Activated naive CD4-positive, alpha-beta T cell treated with anti-CD3 and anti-CD28 coated beads, Interleukin-2, amount 50 U/mL, for 72 hours (primary cell): Measurements from ENCODE around the gene WHAMM. TPM values are rescaled to one million over a fixed set of nuclear protein-coding genes. Genes with fewer than 3 reads are reported as not detected.
A peak's percentile ranks its signal among the peaks of the same experiment; 100 is the strongest.
"Not testable (repeated sequence)": the region's sequence is repeated elsewhere in the genome, so short reads cannot be mapped to it uniquely, and the experiment has no call there.

Source experiments
- ATAC-seq, 2 donors: fragments of 150-1000 bp; cut with Tn5 transposase; 2 replicates each; pipeline ENCODE4 v1.10.0; 2021; ENCODE audit warnings: mild to moderate bottlenecking in 2 of 2, moderate library complexity in 2 of 2
- DNase-seq, 2 donors: peaks; one replicate each; pipeline ENCODE4 v3.0.0; 2021 to 2022; ENCODE audit warnings: low spot score in 2 of 2
- H3K27ac Mint-ChIP-seq, 2 donors: one replicate each; pipeline ENCODE4 v1.8.0; 2022; ENCODE audit warnings: mild to moderate bottlenecking in 2 of 2, mixed read lengths in 2 of 2
- H3K36me3 Mint-ChIP-seq, 2 donors: one replicate each; pipeline ENCODE4 v1.8.0; 2022; ENCODE audit warnings: mixed read lengths in 2 of 2
- H3K9me3 Mint-ChIP-seq, 2 donors: one replicate each; pipeline ENCODE4 v1.8.0; 2022; ENCODE audit warnings: mixed read lengths in 2 of 2
- total RNA-seq, 2 donors: library from RNA; stranded (reverse); gene quantifications; one replicate each; pipeline ENCODE4 v1.2.3, GENCODE V29; 2022

WHAMM gene
- total RNA-seq, 2 donors from 2014 or later = 2.5 to 9.4 TPM

- H3K9me3 Mint-ChIP-seq = peaks cover 8 to 9% of the 10 kb centered on the region in 2 donors
- H3K27ac Mint-ChIP-seq = no peak overlapping the region
- peaks cover 8 to 9% of the 10 kb centered on the region in 2 donors for H3K36me3 Mint-ChIP-seq
- no peak for ATAC-seq
- DNase-seq = no peak
Observed at GRCh38 chr15:82798104-82798503, 11.3 kb upstream of the WHAMM start.

DNA sequence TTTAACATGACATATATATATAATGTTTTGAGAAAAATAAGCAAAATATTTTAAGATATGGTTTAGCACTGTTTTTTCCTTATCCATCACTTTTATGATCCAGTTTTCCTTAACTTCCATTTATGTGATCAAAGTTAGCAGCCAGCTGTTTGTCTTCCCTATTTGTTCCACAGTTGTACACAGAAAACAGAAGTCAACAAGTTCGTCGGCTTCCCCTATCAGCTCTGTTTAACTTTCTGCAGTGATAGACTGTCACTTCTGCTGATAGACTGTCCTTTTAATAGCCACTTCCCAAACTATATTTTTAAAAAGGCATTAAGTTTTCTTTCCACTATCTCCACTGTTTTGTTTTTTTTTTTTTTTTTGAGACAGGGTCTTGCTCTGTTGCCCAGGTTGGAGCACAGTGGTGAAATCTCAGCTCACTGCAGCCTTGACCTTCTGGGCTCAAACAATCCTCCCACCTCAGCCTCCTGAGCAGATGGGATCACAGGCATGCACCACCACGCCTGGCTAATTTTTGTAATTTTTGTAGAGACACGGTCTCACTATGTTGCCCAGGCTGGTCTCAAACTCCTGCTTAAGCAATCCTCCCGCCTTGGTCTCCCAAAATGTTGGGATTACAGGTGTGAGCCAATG, 10.8 kb upstream of the WHAMM start:
- Mint-ChIP-seq H3K27ac (no peak overlapping the region), H3K9me3 (peaks cover 7 to 8% of the 10 kb centered on the region in 2 donors), H3K36me3 (peaks cover 7 to 8% of the 10 kb centered on the region in 2 donors)
- ATAC-seq = no peak
- no peak for DNase-seq

GRCh38 chr15:82799183-82799841, 10.1 kb upstream of the WHAMM start:
- H3K9me3 Mint-ChIP-seq = peaks cover under 1 to 2% of the 10 kb centered on the region in 2 donors
- DNase-seq (no peak), ATAC-seq (no peak)
- H3K27ac Mint-ChIP-seq = no peak overlapping the region
- peaks cover under 1 to 1% of the 10 kb centered on the region in 2 donors for H3K36me3 Mint-ChIP-seq

DNA sequence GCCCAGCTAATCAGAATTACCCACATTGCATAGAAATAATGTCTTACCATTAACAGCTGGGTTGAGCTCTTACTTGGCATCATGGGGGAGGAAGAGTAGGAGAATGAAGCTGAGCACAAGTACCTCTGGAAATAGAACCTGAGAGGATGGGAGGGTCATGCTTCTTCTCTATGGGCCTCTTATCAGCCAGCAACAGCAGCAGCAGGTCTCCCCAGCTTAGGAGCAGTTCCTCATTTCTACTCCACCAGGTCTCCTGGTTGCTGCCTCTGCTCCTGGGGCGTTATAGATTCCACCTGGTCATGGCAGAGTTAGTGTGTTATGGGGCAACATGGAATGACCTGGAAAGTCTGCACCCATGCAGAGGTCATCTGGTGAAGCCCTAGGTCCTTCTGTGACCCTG, 6.9 kb upstream of the WHAMM start:
- no peaks in the 10 kb centered on the region for H3K36me3 Mint-ChIP-seq
- no peak for ATAC-seq

DNA sequence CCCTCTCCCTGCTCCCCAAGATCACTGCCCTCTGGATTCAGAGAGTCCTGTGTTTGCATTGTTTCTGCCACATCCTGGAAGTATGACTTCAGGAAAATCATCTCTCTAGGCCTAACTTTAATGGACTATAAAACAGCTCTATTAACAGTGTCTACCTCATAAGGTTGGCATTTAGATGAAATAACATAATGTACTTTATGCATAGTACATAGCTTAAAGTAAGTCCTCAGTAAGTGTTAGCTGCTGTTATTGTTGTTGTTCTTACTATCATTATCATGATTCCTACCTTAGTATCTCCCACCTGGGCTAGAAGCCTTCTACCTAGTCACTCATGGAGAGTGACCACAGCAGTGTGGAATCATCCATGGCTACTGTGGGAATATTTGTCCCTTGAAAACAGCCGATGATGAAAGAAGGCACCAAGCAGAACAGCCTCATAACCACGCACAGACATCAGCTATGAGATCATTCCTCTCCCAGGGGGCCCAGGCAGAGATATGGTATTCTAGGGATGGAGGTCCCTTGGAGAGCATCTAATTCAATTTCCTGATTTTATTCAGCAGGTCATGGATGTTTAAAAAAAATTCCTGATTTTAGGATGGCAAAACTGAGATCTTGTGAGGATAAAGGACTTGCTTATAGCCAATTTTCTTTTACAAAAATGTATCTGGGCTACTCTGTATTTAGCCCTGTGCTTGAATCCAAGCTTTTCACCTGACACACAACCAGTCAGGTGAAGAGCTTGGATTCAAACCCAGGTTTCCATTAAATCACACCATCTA, 5.4 kb upstream of the WHAMM start:
- H3K9me3 Mint-ChIP-seq = no peaks in the 10 kb centered on the region
- H3K27ac Mint-ChIP-seq = no peak overlapping the region
- ATAC-seq = no peak
- no peak for DNase-seq
- no peaks in the 10 kb centered on the region for H3K36me3 Mint-ChIP-seq

More for the DNA sequence above, 6.9 kb upstream of the WHAMM start:
- no peak for DNase-seq
- no peaks in the 10 kb centered on the region for H3K9me3 Mint-ChIP-seq
- no peak overlapping the region for H3K27ac Mint-ChIP-seq

DNA sequence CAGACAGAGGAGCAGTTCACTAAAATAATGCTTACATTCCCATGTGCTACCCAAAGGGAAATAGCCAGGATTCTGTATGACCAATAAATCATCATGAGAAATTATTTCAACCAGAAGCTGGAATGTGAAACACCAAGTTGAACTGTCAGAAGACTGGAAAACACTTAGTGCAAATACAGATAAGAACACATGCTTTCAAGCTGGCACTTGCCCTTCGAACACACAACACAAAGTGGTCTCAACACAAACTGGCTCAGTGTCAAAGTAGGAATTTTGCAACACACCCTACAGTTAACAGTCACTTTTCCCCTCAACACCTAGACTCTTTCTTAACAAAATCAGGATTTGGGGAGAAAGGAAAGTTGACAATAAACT, 4.9 kb upstream of the WHAMM start:
- no peak for DNase-seq
- ATAC-seq = no peak
- Mint-ChIP-seq H3K27ac (no peak overlapping the region), H3K9me3 (no peaks in the 10 kb centered on the region), H3K36me3 (no peaks in the 10 kb centered on the region)

DNA sequence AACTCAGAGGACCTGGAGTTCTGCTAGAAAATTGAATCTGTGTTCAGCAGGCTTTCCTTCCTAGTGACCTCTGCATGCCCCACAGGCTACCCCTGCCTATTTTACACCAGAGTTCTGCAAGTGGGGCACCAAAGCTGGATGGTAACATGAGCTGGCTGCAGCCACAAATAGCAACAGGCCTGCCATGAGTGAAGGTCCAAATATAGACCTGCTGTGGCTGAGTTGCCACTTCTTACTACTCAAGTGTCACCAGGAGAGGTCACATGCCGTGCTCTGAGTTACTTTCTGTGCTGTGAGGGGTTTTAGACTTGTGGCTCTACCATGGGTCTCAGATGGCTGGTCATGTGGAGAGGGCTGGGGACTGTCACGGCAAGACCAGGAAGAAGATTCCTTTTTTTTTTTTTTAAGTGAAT, 3.4 kb upstream of the WHAMM start, which contains the start of gene FSD2:
Gene FSD2 (minus strand): TSS at position 76 of the 413 bp plus-strand sequence. CDS start 18,679 bp downstream, outside the sequence.
- Mint-ChIP-seq H3K36me3 (no peaks in the 10 kb centered on the region), H3K27ac (no peak within 1 kb of the TSS), H3K9me3 (no peaks in the 10 kb centered on the region)
- ATAC-seq (no peak), DNase-seq (no peak)

GRCh38 chr15:82807920-82808633, 1.4 kb upstream of the WHAMM start:
- Mint-ChIP-seq H3K27ac (peak overlapping the region in 1 of 2 donors; percentile 98), H3K36me3 (peaks cover 5 to 16% of the 10 kb centered on the region in 2 donors), H3K9me3 (no peaks in the 10 kb centered on the region)
- no peak for ATAC-seq
- DNase-seq = no peak

GRCh38 chr15:82808634-82809041, 790 bp upstream of the WHAMM start:
- no peak for ATAC-seq

DNA sequence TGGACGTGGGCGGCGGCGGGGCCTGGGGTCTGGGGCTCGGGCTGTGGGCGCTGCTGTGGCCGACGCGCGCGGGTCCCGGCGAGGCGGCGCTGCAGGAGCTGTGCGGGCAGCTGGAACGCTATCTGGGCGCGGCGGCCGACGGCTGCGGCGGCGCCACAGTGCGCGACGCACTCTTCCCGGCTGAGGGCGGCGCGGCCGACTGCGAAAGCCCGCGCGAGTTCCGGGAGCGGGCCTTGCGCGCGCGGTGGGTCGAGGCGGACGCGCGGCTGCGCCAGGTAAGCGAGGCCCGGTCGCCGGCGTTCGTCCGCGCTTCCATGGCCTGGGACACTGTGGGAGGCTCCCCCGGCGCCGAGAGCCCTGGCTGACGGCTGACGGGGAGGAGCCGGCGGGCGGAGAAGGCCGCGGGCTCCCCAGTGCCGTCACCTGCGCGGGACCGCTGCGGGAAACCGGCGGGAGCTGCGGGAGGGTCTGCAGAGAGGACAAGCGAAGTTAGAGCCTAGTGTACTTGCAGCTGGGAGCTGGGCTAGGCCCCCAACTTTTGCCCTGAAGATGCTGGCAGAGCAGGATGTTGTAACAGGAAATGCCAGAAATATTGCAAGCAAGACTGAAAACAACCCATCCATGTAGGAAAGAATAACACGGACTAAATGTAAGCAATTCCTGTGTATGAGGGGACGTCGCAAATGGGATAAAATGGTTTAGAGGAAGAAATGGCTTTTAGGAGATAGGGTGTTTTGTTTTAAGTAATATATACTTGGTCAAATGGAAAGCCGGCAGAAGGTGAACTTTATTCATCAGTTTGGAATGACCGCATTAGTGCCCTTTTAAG, 847 bp downstream of the WHAMM start:
- Mint-ChIP-seq H3K27ac (peak overlapping the region; percentile 85 to 98), H3K9me3 (no peaks in the 10 kb centered on the region), H3K36me3 (peaks cover 11 to 16% of the 10 kb centered on the region in 2 donors)
- ATAC-seq (peak; percentile 19 to 38), DNase-seq (peak; percentile 36 to 62)

More at GRCh38 chr15:82808634-82809041, 790 bp upstream of the WHAMM start:
- Mint-ChIP-seq H3K9me3 (no peaks in the 10 kb centered on the region), H3K36me3 (peaks cover 6 to 16% of the 10 kb centered on the region in 2 donors), H3K27ac (peak overlapping the region in 1 of 2 donors; percentile 98)
- no peak for DNase-seq

GRCh38 chr15:82810890-82811426, 1.5 kb downstream of the WHAMM start:
- H3K27ac Mint-ChIP-seq = peak overlapping the region; percentile 85 to 98
- DNase-seq = peak in 1 of 2 donors; percentile 22
- no peaks in the 10 kb centered on the region for H3K9me3 Mint-ChIP-seq
- peaks cover 11 to 16% of the 10 kb centered on the region in 2 donors for H3K36me3 Mint-ChIP-seq
- peak; percentile 15 to 25 for ATAC-seq

GRCh38 chr15:82812994-82813393, 3.6 kb downstream of the WHAMM start:
- Mint-ChIP-seq H3K36me3 (peaks cover 16 to 23% of the 10 kb centered on the region in 2 donors), H3K27ac (no peak overlapping the region), H3K9me3 (no peaks in the 10 kb centered on the region)
- no peak for ATAC-seq
- no peak for DNase-seq

GRCh38 chr15:82820128-82820527, 10.7 kb downstream of the WHAMM start:
- DNase-seq = no peak
- H3K36me3 Mint-ChIP-seq = peaks cover 15 to 23% of the 10 kb centered on the region in 2 donors
- no peak overlapping the region for H3K27ac Mint-ChIP-seq
- ATAC-seq = no peak
- H3K9me3 Mint-ChIP-seq = no peaks in the 10 kb centered on the region

GRCh38 chr15:82821396-82821795, 12.0 kb downstream of the WHAMM start:
- not testable (repeated sequence) for H3K9me3 Mint-ChIP-seq

DNA sequence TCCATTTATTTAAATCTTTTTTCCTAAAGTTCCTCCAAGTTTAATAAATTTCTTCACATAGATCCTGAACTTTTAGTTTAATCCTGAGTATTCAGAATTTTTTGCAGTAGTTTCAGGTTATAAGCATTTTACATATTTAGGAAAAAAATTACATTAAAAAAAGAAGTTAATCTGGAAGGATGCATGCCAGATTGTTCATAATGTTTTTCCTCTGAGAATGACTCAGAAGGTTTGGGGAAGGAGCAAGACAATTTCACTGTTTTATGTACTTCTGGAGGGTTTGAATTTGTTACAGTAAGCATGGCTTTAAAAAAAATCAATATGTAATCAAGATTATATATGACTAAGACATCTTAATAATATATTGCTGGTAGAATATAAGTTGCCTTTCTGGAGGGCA, 12.4 kb downstream of the WHAMM start:
- H3K36me3 Mint-ChIP-seq = peaks cover 13 to 19% of the 10 kb centered on the region in 2 donors
- DNase-seq, ATAC-seq, H3K27ac Mint-ChIP-seq, H3K9me3 Mint-ChIP-seq: not testable (repeated sequence)

More at GRCh38 chr15:82821396-82821795, 12.0 kb downstream of the WHAMM start:
- H3K36me3 Mint-ChIP-seq = peaks cover 15 to 23% of the 10 kb centered on the region in 2 donors
- not testable (repeated sequence) for DNase-seq, H3K27ac Mint-ChIP-seq, ATAC-seq
